Activated CD4-positive, CD25-positive, alpha-beta regulatory T cell treated with anti-CD3 and anti-CD28 coated beads, Interleukin-2, amount 50 U/mL, for 16 hours (primary cell): ENCODE data around the gene DPP4.
"Not testable (repeated sequence)": the region's sequence is repeated elsewhere in the genome, so short reads cannot be mapped to it uniquely, and the experiment has no call there.

Source experiments
- DNase-seq: peaks from one replicate; pipeline ENCODE4 v3.0.0-alpha.2; 2020; ENCODE audit warnings: low read depth, low spot score

DPP4 gene

GRCh38 chr2:162057426-162057825 lies 16.6 kb downstream of the DPP4 start:
- DNase-seq, result no peak

GRCh38 chr2:162056796-162057399 lies 17.1 kb downstream of the DPP4 start:
- no peak for DNase-seq

DNA sequence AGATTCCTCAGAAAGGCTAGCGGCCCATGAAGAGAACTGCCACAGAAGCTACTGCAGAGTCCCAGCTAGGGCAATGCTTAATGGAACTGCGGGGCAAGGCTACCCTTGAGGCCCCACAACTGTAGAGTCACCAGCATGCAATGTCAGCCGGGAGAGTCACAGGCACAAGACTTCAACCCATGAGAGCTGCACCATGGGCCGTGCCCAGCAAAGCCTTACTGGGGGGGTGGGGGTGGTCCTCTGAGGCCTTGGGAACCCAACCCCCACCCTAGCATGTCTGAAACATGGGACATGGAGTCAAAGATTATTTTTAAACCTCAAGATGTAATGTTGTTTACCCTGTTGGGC lies 20.2 kb downstream of the DPP4 start:
- DNase-seq, result no peak

GRCh38 chr2:162053066-162053807 lies 20.8 kb downstream of the DPP4 start:
- no peak for DNase-seq

- DNase-seq, result no peak
These were observed 23.5 kb downstream of the DPP4 start for GRCh38 chr2:162050513-162050961.

DNA sequence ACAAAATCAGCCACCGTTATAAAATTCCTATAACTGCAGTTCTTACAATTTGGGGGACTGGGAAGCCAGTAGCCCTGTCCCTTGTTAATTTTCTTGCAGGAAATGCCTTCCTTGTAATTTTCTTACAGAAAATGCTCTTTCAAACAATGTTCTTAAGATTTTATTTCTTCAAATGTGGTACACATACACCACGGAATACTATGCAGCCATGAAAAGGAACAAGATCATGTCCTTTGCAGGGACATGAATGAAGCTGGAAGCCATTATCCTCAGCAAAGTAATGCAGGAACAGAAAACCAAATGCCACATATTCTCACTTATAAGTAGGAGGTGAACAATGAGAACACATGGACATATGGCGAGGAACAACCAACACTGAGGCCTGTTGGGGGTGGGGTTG lies 24.9 kb downstream of the DPP4 start:
- not testable (repeated sequence) for DNase-seq

DNA sequence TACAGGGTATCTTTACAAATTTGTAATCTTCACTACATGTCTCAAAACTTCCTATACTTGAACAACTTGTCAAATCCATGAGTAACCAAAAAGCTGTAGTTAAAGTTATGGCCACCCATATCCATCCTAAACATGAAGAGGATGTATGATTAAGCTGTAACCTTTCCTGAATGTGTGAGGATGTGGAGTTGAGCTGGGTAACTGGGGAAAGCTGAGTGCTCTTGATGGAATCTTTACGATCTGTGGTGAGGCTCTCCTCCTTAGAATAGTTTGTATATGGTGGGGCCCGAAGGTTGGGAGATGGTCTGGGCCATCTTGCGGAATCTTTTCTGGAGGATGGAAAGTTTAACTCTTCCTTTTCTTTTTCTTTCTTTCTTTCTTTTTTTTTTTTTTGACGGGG lies 29.4 kb downstream of the DPP4 start:
- DNase-seq, result no peak

DNA sequence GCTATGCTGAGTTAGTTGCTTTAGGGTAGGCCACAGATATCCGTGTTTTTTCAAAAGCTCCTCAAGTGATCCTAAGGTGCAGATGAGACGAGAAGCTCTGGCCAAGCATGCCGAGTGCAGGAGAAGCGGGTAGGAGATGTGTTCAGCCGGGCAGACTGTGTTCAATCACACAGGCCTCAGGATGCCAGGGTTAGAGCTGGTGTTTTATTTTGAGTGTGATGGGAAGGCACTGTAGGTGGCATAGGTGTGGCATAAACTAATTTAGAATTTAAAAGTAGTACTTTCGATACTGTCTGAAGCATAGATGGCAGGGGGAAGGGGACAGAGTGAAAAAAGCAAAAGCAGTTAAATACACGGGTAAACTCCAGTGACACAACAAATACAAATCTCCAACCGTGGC lies 30.9 kb downstream of the DPP4 start:
- DNase-seq, result no peak

GRCh38 chr2:162041485-162041884 lies 32.5 kb downstream of the DPP4 start:
- no peak for DNase-seq

DNA sequence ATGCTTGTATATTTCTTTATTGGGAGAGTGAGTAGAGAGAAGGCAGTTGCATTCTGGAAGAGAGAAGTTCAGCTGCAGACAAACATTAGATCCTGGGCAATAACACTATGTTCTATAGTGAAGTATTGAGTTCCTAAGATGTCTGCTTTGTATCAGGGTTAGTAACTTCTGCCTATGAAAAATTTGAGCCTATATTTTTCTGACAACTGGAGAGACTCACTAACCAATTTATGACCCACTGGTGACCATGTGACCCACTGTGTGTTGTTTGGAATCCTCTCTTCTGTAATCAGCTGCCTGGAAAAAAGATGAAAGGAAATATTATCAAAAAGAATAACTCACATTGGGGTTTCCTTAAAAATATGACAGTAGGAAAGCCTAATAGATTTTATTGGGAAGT lies 35.3 kb downstream of the DPP4 start:
- DNase-seq, result no peak

- no peak for DNase-seq
These were observed 36.1 kb downstream of the DPP4 start for GRCh38 chr2:162037886-162038285.

GRCh38 chr2:162037028-162037795 lies 36.8 kb downstream of the DPP4 start:
- no peak for DNase-seq

DNA sequence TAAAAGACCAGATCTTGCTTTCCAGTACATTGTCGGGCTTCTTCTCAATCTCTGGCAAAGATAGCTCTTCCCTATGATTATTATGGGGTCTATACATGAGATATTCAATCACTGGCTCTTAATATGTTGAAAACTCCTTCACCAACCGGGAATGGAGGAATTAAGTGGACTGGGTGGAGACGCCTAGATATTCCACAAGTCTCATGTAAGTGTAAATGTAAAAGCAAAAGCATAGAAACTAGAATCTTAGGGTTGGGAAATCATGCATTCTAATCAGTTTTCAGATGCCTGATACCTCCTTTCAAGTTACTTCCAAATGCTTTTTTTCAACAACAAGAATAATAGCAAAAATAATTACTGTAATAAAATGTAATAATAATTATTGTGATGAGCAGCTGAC lies 38.0 kb downstream of the DPP4 start:
- no peak for DNase-seq

- DNase-seq, result no peak
These were observed 43.4 kb downstream of the DPP4 start for GRCh38 chr2:162030363-162031190.

DNA sequence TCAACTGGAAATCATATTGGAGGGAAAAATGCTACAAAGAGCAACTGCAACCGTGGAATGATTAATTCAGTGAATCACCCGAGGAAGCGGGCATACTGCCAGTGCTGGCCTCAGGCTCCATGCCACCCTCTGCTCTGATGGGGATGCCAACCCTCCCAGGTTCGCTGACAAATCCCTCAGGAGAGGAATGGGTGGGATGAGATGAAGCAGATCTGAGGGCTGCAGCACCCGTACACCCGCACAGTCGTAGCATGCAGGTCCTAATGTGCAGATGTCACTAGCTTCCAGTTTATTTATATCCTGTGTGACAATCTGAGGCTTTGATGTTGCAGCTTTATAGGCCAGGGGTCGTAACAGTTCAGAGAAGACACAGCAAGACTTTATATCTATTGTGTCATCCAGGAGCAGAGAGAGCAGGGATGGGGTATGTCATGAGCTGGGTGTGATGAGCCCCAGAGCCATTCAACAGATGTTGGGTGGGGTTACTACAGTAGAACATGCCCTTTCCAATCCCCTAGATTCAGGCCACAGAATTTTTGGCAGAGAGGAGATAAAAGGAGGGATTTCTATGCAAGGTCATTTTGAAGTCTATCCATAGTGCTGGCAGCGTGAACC lies 44.6 kb downstream of the DPP4 start:
- no peak for DNase-seq

- DNase-seq, result no peak
These were observed 45.5 kb downstream of the DPP4 start for GRCh38 chr2:162028511-162028910.

GRCh38 chr2:162025121-162025911 lies 48.7 kb downstream of the DPP4 start:
- no peak for DNase-seq

DNA sequence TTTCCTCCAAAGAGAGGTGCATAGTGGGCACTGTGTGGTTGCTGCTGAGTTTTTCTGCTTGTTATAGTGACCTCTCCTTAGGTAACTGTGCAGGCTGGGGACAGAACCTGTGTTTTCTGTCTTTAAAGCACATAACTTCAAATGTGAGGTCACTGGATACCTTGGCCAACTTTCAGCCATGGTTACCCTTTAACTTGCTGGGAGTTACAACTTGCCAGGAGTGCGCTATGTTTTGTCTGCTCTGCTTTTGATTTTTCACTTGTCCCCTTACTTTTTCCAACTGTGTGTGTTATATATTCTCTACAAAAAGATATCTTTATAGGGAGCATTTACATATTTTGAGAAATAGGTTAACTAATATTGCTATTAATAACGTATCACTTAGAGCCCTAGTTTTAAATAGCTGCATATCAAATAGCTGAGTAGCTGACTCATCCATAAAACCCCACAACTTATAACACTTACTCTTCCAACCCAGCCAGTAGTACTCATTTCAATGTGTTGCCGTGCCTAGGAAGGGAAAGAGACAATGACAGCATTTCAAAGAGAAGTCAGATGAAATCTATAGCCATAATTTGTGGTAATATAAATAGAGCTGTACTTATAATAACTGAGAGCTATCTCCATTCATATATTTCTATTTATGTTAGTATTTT lies 51.6 kb downstream of the DPP4 start:
- DNase-seq, result no peak

DNA sequence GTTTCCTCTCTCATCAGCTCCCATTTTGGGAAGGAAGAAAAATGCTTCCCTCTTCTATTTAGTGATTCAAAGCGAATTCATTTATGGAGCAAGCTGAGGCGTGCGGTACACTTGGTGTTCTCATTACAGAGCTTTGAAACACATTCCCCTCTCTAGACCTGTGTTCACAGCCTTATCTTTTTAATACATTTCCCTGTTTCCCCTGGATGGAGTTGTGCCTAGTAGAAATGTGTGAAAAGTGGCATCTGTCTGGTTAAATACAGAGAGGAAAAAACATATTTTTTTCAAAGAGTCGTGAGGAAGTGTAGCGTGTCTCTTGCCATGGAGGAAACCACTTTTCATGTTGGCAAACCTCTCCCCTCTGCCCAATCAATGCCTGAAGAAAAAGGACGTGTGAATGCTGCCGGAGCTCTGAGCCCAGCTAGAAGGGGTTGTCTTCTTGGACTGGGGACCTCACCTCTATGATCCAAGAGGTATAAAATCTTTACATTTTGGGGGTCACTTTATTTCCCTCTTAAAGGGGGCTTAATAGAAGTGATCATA lies 52.4 kb downstream of the DPP4 start:
- no peak for DNase-seq

- no peak for DNase-seq
These were observed 55.5 kb downstream of the DPP4 start for GRCh38 chr2:162018530-162018929.
